Esophagus muscularis mucosa (tissue), 4 donors: ENCODE measurements around the gene NTRK2.

Experiments used
- CTCF ChIP-seq, 3 experiments: fragments of 200-600 bp in 2 of 3; fragments of 450-650 bp in 1 of 3; sonication (generic) in 2 of 3; IDR thresholded peaks; one replicate each; pipeline ENCODE4 v1.5.1; 2017 to 2019; ENCODE audit warnings: antibody characterized with exemption in 3 of 3, mild to moderate bottlenecking in 2 of 3, moderate library complexity in 1 of 3
- EP300 ChIP-seq: sonication (generic); formaldehyde crosslinking; IDR thresholded peaks from one replicate; pipeline ENCODE4 v1.6.1; 2017; ENCODE audit warnings: antibody characterized with exemption
- POLR2A ChIP-seq: fragments of 450-650 bp; IDR thresholded peaks from one replicate; pipeline ENCODE4 v1.6.1; 2017; ENCODE audit warnings: antibody characterized with exemption, moderate library complexity, mild to moderate bottlenecking, low read depth
- POLR2AphosphoS5 ChIP-seq, 2 donors: sonication (generic); formaldehyde crosslinking; IDR thresholded peaks; one replicate each; pipeline ENCODE4 v1.6.1; 2017; ENCODE audit warnings: antibody characterized with exemption in 2 of 2

- no peak for TF ChIP-seq POLR2AphosphoS5 (IDR thresholded peaks at IDR 0.05)
- no peak for TF ChIP-seq CTCF (IDR thresholded peaks at IDR 0.05)
- no peak for TF ChIP-seq POLR2A
- TF ChIP-seq EP300 = no peak
These were observed 329.1 kb downstream of the NTRK2 start for GRCh38 chr9:84998639-84999038.
